Stimulated activated effector memory CD8-positive, alpha-beta T cell treated with anti-CD3 and anti-CD28 coated beads, Interleukin-12 subunit alpha, Interleukin-12 subunit beta, amount 100 ng/mL, for 72 hours (primary cell): ENCODE results near the gene RERE.

Source experiments
- ATAC-seq: fragments of 150-1000 bp; cut with Tn5 transposase; 2 replicates; pipeline ENCODE4 v1.10.0; 2021
- DNase-seq, 2 donors: peaks; one replicate each; pipeline ENCODE4 v3.0.0; 2021 to 2022; ENCODE audit warnings: low spot score in 2 of 2
- H3K27ac Mint-ChIP-seq: one replicate; pipeline ENCODE4 v1.8.0; 2022; ENCODE audit warnings: mild to moderate bottlenecking, mixed read lengths
- H3K36me3 Mint-ChIP-seq: one replicate; pipeline ENCODE4 v1.8.0; 2022; ENCODE audit warnings: mild to moderate bottlenecking, mixed read lengths
- H3K4me1 Mint-ChIP-seq: one replicate; pipeline ENCODE4 v1.8.0; 2022; ENCODE audit warnings: mixed read lengths
- H3K4me3 Mint-ChIP-seq: one replicate; pipeline ENCODE4 v1.8.0; 2022; ENCODE audit warnings: mild to moderate bottlenecking, mixed read lengths
- H3K9me3 Mint-ChIP-seq: one replicate; pipeline ENCODE4 v1.8.0; 2022; ENCODE audit warnings: mixed read lengths

Gene RERE

DNA sequence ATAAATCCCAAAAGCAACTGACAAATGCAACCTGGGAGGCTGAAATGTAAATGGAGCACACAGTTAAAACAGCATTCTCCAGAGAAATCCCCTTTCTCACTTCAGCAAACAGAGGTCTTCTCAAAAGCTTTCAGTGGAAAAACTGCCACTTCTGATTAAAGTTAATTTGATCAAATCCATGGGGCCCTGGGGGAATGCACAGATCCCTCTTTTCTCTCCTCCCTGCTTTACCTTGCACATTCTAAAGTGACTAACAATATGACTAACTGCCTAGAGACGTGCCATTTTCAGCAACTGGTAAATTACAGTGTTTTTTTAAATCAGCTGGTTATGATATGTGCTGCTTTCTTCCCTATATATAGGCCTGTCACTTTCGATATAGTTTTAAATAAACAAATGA lies 142.5 kb downstream of the RERE start:
- no peak for DNase-seq
- Mint-ChIP-seq H3K4me1 (peaks cover 18% of the 10 kb centered on the region), H3K27ac (no peak overlapping the region), H3K36me3 (no peaks in the 10 kb centered on the region), H3K4me3 (no peak overlapping the region), H3K9me3 (no peaks in the 10 kb centered on the region)
- ATAC-seq, result no peak

DNA sequence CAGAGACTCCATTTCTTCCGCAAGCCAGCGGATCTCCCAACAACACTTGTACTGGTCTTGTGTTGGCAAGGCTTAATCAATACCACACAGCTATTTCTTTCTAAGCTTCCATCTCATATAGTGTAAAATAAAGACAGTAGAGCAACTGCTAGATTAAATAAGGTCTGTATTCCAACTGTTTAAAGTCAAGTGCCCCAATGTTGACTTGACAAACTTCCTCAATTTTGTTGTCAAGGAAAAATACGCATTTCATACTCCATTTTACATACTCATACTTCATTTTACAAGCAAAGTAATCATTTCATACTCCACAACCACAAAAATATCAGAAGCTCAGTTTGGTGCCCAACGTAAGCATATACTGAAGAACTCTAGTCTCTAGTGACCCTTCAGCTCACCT lies 143.0 kb downstream of the RERE start:
- Mint-ChIP-seq H3K4me1 (peaks cover 18% of the 10 kb centered on the region), H3K4me3 (no peak overlapping the region), H3K27ac (no peak overlapping the region), H3K9me3 (no peaks in the 10 kb centered on the region), H3K36me3 (no peaks in the 10 kb centered on the region)
- DNase-seq (no peak), ATAC-seq (no peak)

DNA sequence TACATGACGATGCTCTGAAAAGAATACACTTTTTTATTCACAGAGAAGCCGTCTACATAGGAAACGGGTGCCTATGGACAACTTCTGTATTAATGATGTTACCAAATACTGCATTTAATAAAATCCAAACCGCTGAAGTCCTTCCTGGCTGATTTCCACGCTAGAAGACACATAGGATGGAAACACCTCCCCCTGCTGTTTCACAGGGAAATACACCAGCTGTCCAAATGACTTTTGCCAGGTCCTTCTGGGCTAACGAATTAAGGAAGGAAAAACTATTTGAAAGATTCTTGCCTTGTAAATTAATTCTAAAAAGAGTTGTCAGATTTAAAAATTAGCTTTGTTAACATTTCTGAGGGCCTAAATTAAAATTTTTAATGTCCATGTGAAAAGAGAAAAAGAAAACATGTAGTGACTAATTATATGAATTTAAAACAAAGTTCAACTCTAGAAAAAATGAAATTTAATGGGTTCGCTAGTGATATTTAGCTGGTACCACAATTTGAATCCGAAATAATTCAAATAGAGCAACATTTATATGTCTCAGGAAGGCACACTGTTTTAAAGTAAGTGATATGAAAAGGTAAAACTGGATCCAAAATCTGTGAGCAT lies 146.0 kb downstream of the RERE start:
- DNase-seq (no peak), ATAC-seq (no peak)
- Mint-ChIP-seq H3K4me1 (peaks cover 22% of the 10 kb centered on the region), H3K4me3 (no peak overlapping the region), H3K36me3 (no peaks in the 10 kb centered on the region), H3K9me3 (no peaks in the 10 kb centered on the region), H3K27ac (no peak overlapping the region)

DNA sequence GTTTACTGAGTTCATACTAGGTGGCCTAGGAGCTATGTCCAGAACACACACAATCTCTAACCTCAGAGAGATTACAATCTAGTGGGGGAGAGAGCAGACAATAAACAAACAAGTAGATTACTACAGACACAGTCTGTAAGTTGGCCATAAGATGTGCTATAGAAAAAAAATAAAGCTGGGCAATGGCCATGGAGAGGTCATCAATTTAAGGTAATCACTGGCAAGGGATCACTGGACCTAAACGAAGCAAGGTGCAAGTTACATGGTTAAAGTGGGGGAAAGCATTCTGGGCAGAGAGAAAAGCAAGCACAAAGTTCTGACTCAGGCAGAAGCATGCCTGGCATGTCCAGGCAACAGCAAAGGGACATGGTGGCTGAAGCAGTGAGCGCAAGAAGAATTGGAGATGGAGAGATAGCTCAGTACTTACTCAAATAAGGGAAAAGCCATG lies 147.0 kb downstream of the RERE start:
- Mint-ChIP-seq H3K9me3 (no peaks in the 10 kb centered on the region), H3K4me1 (peaks cover 22% of the 10 kb centered on the region), H3K36me3 (no peaks in the 10 kb centered on the region), H3K4me3 (no peak overlapping the region), H3K27ac (no peak overlapping the region)
- ATAC-seq (no peak), DNase-seq (no peak)

DNA sequence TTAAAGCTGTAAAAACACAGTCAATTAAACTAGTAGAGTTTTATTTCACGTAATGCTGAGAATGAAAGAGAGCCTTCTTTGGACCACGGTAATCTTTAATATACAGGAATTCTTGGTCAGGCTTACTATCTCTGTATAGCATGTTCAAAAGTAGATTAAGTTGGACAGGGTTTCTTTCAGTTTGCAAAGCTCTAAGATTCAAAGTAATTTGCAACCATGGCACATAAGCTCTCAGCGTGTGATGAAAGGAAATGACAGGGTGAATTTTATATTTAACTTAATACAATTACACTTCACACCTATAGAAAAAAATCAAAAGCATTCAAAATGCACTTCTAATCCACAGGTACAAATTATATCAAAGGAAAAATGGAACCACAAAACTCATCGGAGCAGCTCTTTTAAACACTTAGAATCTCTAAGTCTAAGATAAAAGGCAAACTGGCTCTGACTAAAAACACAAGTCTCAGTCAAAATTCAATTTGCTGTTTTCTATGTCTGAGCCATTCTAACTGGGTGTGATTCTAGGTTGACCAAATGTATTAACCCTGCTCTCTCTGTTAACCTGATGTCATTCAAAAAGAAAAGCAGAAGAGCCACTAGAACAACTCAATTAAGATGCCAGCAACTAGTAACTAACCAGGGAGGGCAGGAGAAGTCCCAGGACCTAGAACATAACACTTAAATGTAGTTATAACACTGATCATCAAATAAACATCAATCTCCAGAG lies 147.7 kb downstream of the RERE start:
- DNase-seq (no peak), ATAC-seq (peak; percentile 87)
- Mint-ChIP-seq H3K9me3 (no peaks in the 10 kb centered on the region), H3K27ac (no peak overlapping the region), H3K4me3 (no peak overlapping the region), H3K36me3 (no peaks in the 10 kb centered on the region), H3K4me1 (peaks cover 22% of the 10 kb centered on the region)

DNA sequence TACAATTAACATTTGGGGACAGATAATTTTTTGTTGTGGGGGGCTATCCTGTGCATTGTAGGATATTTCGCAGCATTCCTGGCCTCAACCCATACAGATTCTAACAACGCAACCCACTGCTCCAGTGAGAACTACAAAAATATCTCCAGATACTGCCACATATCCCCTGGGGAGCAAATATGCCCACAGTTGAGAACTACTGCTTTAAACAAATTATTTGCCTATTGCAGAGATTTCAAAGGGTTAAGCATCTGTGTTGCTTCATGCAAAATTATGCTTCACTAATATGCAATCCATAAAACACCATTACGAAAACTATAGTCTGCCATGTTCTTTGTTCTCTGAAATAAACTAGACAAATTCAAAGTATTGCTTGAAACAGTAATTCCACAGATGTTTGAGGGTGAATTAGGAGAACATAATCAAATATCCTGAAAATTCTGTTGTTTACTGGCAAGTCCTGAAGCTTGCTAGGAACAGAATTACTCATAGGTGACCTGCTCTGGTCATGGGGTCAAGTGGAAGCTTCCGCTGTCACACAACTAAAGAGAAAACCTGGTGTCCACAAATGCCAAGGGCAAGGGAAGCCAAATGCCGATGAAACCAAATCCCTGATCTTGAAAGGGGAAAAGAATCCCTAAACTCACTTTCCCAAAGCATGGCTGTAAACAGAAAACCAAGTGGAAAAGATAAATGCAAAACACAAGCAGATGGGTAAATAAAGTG lies 149.4 kb downstream of the RERE start:
- Mint-ChIP-seq H3K27ac (no peak overlapping the region), H3K4me3 (no peak overlapping the region), H3K9me3 (no peaks in the 10 kb centered on the region), H3K36me3 (no peaks in the 10 kb centered on the region), H3K4me1 (peaks cover 22% of the 10 kb centered on the region)
- DNase-seq (no peak), ATAC-seq (no peak)

DNA sequence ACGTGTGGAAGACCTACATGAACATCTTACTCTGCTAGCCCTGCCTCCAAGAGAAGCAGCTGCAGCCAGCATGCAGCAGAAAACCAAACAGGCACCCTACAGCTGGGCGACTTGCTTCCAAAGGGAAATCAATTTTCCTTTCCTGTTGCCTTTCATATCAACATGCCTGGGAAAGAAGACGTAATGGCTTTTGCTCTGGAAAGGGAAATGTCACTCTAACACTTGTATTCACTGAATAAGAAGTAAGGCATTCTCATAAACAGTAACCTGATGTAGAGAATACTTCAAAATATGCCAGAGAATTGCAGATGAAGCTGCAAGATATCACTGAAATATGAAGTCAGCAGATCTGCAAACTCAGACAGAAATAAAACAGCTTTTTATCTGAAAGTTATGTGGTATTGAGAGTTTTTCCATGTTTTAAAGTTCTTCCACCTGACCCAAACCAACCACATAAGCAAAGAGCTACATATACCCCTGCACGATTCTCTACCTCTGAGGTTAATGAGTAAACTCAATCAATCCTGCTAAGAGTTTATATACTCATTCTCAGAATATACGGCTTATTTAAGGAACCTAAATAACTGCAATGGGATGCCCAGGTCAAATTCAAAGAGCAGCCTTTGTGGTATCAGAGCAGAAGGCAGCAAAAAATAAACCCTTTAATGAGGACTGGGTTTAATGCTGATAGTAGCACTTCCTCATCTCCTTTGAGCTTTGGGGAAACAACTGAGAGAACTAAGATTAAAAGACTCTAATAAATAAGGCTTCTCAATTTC lies 150.9 kb downstream of the RERE start:
- peak; percentile 51 for ATAC-seq
- H3K27ac Mint-ChIP-seq, result no peak overlapping the region
- H3K4me1 Mint-ChIP-seq, result peaks cover 29% of the 10 kb centered on the region
- no peaks in the 10 kb centered on the region for H3K9me3 Mint-ChIP-seq
- DNase-seq, result no peak
- H3K36me3 Mint-ChIP-seq, result no peaks in the 10 kb centered on the region
- H3K4me3 Mint-ChIP-seq, result no peak overlapping the region

DNA sequence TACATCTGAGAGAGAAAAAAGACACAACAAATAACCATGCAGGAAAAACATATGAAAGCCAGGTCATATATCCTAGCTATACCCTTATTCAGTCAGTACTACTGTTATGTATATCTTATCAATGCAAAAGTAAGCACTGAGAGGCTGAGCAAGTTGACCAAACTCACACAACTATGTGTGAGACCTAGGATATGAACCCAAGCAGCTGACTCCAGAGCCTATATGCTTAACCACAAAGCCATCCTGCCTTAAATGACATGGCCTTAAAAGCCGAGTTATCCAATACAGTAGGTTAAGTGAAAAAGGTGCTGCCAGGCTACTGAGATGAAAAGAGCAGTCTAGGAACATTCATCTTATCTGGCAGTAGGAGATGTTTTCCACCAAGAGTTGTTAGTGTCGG lies 151.6 kb downstream of the RERE start:
- H3K4me3 Mint-ChIP-seq, result no peak overlapping the region
- H3K27ac Mint-ChIP-seq, result no peak overlapping the region
- no peak for ATAC-seq

DNA sequence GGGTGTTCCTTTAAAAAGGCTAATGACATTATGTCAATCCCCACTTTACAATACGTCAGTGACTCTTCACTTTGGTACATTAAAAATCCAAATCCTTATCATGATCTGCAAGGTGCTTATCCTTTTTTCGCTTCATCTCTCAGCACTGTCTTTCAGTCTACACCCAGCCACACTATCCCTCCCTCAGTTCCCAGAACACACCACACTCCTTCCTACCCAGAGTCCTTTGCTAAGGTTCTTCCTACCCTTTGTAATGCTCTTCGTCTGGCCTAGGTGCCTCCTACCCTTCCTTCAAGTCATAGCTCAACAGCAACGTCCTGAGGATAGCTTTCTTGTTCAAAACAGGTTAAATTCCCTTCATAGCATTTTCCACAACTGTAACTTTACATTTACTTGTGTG lies 152.6 kb downstream of the RERE start:
- H3K4me1 Mint-ChIP-seq, result peaks cover 17% of the 10 kb centered on the region
- DNase-seq (no peak), ATAC-seq (no peak)
- H3K4me3 Mint-ChIP-seq, result no peak overlapping the region
- no peaks in the 10 kb centered on the region for H3K36me3 Mint-ChIP-seq
- H3K9me3 Mint-ChIP-seq, result no peaks in the 10 kb centered on the region
- H3K27ac Mint-ChIP-seq, result no peak overlapping the region

More for the DNA sequence above, 151.6 kb downstream of the RERE start:
- Mint-ChIP-seq H3K36me3 (no peaks in the 10 kb centered on the region), H3K4me1 (peaks cover 26% of the 10 kb centered on the region), H3K9me3 (no peaks in the 10 kb centered on the region)
- DNase-seq, result no peak

DNA sequence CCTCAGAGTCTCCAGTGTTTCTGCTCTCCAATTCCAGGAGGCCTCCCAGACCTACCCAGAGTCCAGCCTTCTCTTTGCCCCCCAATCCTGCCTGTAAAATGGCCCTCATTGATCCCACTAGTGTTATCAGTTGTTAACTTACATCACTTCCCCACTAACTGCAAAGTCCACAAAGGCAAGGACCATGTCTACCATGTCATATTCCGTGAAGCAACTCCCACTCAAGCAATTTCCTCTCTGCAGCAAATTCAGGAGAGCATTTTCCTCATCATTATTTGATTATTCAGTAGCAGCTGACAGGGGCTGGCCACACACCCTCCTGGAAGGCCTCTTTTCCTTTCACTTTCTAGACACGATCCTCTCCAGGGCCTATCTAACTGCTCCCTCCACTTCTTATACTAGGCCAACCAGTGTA lies 153.5 kb downstream of the RERE start:
- Mint-ChIP-seq H3K27ac (no peak overlapping the region), H3K4me1 (peaks cover 17% of the 10 kb centered on the region), H3K9me3 (no peaks in the 10 kb centered on the region), H3K4me3 (no peak overlapping the region), H3K36me3 (no peaks in the 10 kb centered on the region)
- DNase-seq (no peak), ATAC-seq (peak; percentile 42)

DNA sequence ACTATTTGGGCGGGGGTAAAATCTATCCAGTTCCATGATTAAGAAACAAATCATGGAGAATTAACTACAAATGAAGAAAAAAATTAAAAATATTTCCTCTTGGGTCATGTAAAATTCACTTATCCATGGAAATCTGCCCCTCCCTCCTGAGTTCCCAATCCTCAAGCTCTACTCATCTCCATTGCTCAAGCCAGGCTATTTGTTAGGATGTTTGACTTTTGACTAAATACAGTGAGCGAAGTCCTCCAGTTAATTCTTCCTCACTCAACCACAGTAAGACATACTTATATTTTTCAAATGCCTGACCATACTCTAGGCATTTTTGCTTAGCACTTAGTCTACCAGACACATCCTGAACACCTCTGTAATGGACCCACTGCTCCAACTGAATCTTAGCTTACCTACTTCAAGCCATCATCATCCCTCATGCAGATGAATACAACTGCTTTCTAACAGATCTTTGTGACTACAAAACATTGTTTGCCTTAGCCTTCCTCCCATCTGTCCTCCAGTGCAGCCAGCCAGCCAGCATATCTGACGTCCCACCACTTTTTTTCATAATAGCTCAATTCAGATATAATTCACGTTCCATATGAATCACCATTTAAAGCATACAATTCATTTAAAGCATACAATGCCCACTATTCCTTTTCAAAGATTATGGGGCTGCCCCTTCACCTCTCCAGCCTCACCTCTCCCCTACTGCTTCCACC lies 154.2 kb downstream of the RERE start:
- Mint-ChIP-seq H3K4me3 (no peak overlapping the region), H3K9me3 (no peaks in the 10 kb centered on the region), H3K36me3 (no peaks in the 10 kb centered on the region), H3K27ac (no peak overlapping the region), H3K4me1 (peaks cover 12% of the 10 kb centered on the region)
- ATAC-seq, result no peak
- no peak for DNase-seq

DNA sequence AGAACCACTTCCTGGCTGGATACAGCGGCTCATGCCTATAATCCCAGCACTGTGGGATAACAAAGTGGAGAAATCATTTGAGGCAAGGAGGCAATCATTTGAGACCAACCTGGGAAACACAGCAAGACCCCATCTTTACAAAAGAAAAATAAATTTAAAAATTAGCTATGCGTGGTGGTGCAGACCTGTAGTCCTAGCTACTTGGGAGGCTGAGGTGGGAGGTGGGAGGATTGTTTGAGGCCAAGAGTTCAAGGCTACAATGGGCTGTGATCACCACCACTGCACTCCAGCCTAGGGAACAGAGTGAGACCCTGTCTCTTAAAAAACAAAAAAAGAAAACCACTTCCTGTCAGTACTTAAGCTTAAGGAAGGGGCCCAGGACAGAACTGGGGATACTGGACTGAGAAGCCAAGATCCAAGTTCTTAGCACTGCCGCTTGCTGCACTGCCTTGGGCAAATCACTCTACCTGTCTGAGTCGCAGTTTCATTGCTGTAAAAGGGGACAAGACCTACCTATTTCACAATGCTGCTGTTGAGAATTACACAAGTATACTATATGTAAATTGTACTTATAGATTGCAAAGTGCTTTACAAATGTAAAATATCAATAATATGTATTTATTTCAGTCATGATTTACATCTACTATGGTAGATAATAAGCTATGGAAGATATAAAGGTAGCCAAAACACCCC lies 154.9 kb downstream of the RERE start:
- ATAC-seq (no peak), DNase-seq (no peak)
- no peak overlapping the region for H3K4me3 Mint-ChIP-seq
- H3K27ac Mint-ChIP-seq, result peak overlapping the region; percentile 1
- no peaks in the 10 kb centered on the region for H3K9me3 Mint-ChIP-seq
- no peaks in the 10 kb centered on the region for H3K36me3 Mint-ChIP-seq
- peaks cover 11% of the 10 kb centered on the region for H3K4me1 Mint-ChIP-seq

DNA sequence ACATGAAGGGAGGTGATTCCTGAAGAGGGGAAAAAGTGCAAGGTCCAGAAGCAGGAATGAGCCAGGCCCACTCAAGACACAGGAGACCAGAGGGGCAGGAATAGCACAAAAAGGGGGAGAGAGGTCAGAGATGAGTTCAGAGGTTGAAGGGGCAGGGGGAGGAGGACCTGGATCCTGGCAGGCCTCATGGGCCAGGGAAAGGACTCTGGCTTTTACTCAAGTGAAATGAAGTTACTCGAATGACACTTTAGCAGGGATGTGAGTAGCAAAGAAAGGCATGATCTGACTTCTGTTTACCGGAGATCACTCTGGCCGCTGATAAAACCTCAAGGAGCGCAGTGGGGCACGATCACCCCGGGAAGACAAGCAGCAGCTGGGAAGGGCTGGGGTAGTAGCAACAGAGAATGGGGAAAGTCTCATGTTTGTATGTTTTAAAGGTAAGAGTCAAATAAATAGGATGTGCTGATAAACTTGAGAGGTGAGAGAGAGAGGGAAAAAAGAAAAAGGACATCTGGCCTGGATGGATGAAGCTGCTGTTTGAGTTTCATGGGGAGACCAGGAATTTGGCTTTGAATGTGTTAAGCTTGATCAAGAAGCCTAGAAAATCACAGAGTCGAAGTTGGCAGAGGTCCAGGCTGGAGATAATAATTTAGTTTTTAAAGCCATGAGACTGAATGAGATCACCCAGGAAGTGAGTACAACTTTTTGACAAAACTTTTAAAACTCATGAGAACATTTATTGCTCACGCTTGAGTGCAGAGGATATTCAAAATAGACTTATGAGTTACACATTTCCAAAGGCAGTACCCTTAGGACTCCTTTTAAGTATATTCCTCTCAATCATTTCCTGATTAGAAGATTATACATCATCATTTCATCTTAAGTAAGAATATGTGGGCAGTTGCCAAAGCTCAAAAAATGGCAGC lies 156.0 kb downstream of the RERE start:
- no peak overlapping the region for H3K4me3 Mint-ChIP-seq
- H3K27ac Mint-ChIP-seq, result peak overlapping the region; percentile 1
- DNase-seq, result no peak
- ATAC-seq, result peak; percentile 91
- no peaks in the 10 kb centered on the region for H3K36me3 Mint-ChIP-seq
- H3K9me3 Mint-ChIP-seq, result no peaks in the 10 kb centered on the region
- peaks cover 7% of the 10 kb centered on the region for H3K4me1 Mint-ChIP-seq
